Endothelial cell of umbilical vein (primary cell): ENCODE measurements around the gene TBC1D8.

Experiments
- EZH2 ChIP-seq: IDR thresholded peaks from 2 replicates; pipeline ENCODE4 v1.6.1; 2012; ENCODE audit warnings: borderline replicate concordance, low read depth, mild to moderate bottlenecking, moderate library complexity, low read length, inconsistent platforms; ENCODE audit not compliant: severe bottlenecking
- FOS ChIP-seq: IDR thresholded peaks from 2 replicates; pipeline ENCODE4 v1.6.1; 2011; ENCODE audit warnings: mild to moderate bottlenecking, low read length, moderate library complexity, borderline replicate concordance; ENCODE audit not compliant: insufficient read depth
- GATA2 ChIP-seq: IDR thresholded peaks from 2 replicates; pipeline ENCODE4 v1.7.0; 2011; ENCODE audit warnings: low read depth, mild to moderate bottlenecking, moderate library complexity, mixed read lengths, low read length; ENCODE audit not compliant: insufficient read length, insufficient read depth
- JUN ChIP-seq: IDR thresholded peaks from 2 replicates; pipeline ENCODE4 v1.6.1; 2011; ENCODE audit warnings: borderline replicate concordance, low read depth; ENCODE audit not compliant: insufficient read length, insufficient read depth
- MYC ChIP-seq: IDR thresholded peaks from one replicate; pipeline ENCODE4 v1.6.1; 2011; ENCODE audit warnings: mild to moderate bottlenecking, low read depth, low read length
- POLR2A ChIP-seq: IDR thresholded peaks from 2 replicates; pipeline ENCODE4 v1.6.1; 2012; ENCODE audit warnings: low read depth, mild to moderate bottlenecking, control low read depth, low read length
- POLR2AphosphoS5 ChIP-seq: IDR thresholded peaks from 2 replicates; pipeline ENCODE4 v1.6.1; 2012; ENCODE audit warnings: low read depth, mild to moderate bottlenecking, control low read depth, low read length, moderate library complexity; ENCODE audit not compliant: insufficient read depth
- TF ChIP-seq, protein P1 (sequence below): IDR thresholded peaks from 2 replicates; pipeline ENCODE4 v1.6.1; 2011; ENCODE audit not compliant: insufficient read depth, insufficient read length
- TF ChIP-seq, protein P2 (sequence below), 2 donors: IDR thresholded peaks; 1 replicate in 1 of 2; 2 replicates in 1 of 2; pipeline ENCODE4 v1.5.1; 2011; ENCODE audit warnings: low read length in 2 of 2, mild to moderate bottlenecking in 2 of 2, moderate library complexity in 2 of 2, control low read depth in 1 of 2, inconsistent platforms in 1 of 2, low read depth in 1 of 2; ENCODE audit not compliant: insufficient read depth in 1 of 2; ENCODE audit errors: extremely low read depth in 1 of 2

- TF ChIP-seq, protein P1, sequence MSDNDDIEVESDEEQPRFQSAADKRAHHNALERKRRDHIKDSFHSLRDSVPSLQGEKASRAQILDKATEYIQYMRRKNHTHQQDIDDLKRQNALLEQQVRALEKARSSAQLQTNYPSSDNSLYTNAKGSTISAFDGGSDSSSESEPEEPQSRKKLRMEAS, result no peak
- TF ChIP-seq, protein P2, sequence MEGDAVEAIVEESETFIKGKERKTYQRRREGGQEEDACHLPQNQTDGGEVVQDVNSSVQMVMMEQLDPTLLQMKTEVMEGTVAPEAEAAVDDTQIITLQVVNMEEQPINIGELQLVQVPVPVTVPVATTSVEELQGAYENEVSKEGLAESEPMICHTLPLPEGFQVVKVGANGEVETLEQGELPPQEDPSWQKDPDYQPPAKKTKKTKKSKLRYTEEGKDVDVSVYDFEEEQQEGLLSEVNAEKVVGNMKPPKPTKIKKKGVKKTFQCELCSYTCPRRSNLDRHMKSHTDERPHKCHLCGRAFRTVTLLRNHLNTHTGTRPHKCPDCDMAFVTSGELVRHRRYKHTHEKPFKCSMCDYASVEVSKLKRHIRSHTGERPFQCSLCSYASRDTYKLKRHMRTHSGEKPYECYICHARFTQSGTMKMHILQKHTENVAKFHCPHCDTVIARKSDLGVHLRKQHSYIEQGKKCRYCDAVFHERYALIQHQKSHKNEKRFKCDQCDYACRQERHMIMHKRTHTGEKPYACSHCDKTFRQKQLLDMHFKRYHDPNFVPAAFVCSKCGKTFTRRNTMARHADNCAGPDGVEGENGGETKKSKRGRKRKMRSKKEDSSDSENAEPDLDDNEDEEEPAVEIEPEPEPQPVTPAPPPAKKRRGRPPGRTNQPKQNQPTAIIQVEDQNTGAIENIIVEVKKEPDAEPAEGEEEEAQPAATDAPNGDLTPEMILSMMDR (IDR thresholded peaks at IDR 0.05; ENCODE audit: extremely low read depth in 1 of 2, insufficient read depth in 1 of 2, low read depth in 1 of 2, low read length in 2 of 2), result no peak
- TF ChIP-seq POLR2A (no peak), EZH2 (no peak), POLR2AphosphoS5 (no peak), GATA2 (no peak), MYC (no peak), JUN (no peak), FOS (no peak)
Observed at GRCh38 chr2:100983684-100984310, 167.4 kb downstream of the TBC1D8 start.
